ENCODE results near the gene MFSD11.
"Not testable (repeated sequence)": the region's sequence is repeated elsewhere in the genome, so short reads cannot be mapped to it uniquely, and the experiment has no call there.

The MFSD11 gene

DNA sequence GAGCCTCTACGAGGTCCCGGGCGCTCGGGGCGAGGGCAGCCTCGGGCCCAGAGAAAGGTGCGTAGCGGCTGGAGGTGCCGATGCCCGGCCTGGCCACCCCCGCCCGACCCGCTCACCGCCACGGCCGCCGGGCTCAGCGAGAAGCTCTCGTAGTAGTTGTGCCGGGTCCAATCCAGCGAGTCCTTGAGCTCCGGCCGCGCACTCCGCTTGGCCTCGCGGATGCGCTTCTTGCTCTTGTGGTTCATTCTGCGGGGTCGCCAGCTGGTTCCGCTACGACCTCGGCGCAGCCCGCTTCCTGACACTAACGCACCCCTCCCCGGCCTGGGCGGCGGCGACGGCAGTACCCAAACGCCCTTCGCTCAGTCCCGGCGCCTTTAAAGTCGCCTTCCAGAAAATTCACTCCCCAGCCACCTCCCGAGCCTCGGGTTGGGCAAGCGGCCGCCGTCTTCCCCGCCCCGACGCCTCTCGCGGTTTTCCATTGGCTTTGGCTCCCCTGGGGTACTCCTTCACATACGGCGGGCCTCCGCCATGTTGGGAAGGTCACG lies 11.6 kb upstream of the MFSD11 start, which contains the start of gene JMJD6:
JMJD6 (minus strand) TSS at position 376 of the 545 bp plus-strand sequence; CDS start at position 245, 131 bp downstream.
- H3K4me3 ChIP-seq (ENCODE audit: low read depth, low read length), result peak within 1 kb of the TSS; percentile 78

DNA sequence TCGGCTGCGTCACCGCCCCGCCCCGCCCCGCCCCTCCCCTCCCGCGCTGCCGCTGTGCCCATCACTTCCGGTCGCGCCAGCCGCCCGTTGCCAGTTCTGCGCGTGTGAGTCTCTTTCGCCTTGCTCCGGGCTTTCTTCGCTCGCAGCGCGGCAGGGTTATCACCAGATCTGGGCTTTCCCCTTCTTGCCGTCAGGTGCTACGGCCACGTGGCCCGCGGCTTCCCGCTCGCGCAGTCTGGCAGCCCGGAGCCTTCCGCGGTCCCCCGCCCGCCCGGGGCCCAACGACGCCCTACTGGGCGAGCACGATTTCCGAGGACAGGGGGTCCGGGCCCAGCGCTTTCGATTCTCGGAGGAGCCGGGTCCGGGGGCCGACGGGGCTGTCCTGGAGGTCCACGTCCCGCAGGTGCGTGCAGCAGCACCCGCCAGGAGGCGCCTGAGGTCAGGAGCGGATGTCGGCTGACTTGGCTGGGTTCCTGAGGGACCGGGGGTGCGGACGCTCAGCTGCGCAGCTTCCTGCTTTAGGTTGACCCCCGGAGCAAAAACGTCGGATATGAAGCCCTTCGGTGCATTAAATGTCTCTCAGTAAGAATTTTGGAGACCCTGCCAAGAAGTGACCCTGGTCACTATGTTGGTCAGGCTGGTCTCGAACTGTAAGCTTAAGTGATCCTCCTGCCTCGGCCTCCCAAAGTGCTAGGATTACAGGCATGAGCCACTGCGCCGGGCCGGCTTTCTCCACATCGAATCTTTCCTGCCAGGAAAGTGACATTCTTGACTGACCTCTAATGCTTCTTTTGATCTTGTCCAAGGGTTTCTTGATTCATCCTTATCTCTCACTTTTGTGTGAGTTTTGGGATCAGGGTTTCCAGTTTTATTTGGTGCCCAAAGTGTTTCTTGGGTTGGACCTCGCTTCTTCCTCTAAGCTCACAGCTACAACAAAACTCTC lies 10.9 kb upstream of the MFSD11 start, which contains the start of gene METTL23:
METTL23 (plus strand) TSS at position 64 of the 943 bp plus-strand sequence. CDS start 2,872 bp downstream, outside the sequence.
- H3K4me3 ChIP-seq (ENCODE audit: low read depth, low read length), result peak within 1 kb of the TSS; percentile 78

DNA sequence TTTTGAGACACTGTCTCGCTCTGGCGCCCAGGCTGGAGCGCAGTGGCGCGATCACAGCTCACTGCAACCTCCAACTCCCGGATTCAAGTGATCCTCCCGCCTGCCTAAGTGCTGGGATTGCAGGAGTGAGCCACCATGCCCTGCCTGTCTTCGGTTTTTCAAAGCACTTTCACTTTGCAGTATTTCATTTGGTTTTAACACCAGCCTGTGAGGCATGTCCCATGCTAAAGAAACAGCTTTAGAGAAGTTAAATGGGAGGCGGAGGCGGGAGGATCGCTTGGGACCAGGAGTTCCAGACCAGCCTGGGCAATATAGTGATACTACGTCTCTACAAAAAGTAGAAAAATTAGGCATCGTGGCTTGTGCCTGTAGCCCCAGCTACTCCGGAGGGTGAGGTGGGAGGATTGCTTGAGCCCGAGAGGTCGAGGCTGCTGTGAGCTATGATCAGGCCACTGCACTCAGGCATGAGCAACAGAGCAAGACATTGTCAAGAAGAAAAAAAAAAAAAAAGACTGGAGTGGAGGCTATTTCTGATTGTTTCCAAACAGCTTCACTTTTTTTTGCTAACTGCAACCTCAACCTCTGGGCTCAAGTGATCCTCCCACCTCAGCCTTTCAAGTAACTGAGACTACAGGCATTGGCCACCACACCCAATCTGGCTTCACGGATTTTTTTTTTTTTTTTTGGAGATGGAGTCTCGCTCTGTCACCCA lies 10.0 kb upstream of the MFSD11 start:
- no peak overlapping the region for H3K4me3 ChIP-seq (ENCODE audit: low read depth, low read length)

DNA sequence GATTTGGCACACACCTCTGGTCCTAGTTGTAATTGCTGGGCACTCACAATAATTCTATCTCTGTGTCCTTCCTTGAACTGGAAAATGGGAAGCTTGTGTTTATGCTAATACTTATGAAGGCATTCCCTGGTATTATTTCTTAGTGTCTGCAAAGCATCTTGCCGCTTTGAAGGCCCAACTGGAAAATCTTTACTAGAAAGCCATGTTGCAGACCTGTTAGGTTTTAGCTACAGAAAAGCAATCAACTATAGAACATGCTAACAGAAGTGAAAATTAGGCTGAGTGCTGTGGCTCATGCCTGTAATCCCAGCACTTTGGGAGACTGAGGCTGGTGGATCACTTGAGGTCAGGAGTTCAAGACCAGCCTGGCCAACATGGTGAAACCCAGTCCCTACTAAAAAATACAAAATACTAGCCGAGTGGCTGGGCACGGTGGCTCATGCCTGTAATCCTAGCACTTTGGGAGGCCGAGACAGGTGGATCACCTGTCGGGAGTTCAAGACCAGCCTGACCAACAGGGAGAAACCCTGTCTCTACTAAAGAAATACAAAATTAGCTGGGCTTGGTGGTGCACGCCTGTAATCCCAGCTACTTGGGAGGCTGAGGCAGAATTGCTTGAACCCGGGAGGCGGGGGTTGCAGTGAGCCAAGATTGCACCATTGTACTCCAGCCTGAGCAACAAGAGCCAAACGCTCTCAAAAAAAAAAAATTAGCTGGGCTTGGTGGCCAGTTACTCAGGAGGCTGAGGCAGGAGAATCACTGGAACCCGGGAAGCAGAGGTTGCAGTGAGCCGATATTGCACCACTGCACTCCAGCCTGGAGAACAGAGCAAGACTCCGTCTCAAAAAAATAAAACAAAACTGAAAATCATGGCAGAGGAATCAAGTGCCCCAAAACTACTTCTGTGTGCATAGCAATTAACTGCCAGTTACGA lies 5.9 kb upstream of the MFSD11 start:
- H3K4me3 ChIP-seq (ENCODE audit: low read depth, low read length), result not testable (repeated sequence)

DNA sequence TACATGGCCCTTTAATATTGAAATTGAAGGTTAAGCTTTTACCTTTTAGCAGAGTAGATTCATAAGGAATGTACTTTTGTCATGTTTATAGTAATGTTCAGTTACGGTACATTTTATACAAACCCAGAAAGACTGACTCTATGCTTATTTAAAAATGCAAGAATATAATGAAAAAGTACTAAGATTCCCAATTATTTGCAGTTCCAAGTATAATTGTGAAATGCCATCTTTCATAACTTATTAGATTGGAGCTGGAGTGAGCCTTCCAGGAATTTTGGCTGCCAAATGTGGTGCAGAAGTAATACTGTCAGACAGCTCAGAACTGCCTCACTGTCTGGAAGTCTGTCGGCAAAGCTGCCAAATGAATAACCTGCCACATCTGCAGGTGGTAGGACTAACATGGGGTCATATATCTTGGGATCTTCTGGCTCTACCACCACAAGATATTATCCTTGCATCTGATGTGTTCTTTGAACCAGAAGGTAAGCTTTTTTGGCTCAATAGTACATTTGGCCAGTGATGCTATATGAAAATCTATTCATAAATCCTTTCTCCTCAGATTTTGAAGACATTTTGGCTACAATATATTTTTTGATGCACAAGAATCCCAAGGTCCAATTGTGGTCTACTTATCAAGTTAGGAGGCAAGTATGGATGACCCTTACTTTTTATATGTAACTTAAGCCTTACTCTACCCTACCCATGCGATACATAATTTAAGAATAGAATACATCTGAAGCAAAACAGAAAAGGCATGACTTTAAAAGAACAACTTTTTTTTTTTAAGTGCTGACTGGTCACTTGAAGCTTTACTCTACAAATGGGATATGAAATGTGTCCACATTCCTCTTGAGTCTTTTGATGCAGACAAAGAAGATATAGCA lies 4.9 kb upstream of the MFSD11 start:
- no peak overlapping the region for H3K4me3 ChIP-seq (ENCODE audit: low read depth, low read length)

DNA sequence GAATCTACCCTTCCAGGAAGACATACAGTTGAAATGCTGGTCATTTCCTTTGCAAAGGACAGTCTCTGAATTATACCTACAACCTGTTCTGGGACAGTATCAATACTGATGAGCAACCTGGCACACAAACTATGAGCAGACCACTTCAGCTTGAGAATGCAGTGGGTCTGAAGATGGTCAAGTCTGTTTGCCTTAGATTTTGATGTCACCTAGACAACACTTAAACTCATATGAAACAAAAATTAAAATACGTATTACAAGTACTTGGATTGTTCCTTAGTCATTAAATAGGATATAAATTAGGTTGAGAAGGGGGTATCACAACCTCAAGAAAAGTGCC lies 4.3 kb upstream of the MFSD11 start:
- H3K4me3 ChIP-seq (ENCODE audit: low read depth, low read length), result no peak overlapping the region

DNA sequence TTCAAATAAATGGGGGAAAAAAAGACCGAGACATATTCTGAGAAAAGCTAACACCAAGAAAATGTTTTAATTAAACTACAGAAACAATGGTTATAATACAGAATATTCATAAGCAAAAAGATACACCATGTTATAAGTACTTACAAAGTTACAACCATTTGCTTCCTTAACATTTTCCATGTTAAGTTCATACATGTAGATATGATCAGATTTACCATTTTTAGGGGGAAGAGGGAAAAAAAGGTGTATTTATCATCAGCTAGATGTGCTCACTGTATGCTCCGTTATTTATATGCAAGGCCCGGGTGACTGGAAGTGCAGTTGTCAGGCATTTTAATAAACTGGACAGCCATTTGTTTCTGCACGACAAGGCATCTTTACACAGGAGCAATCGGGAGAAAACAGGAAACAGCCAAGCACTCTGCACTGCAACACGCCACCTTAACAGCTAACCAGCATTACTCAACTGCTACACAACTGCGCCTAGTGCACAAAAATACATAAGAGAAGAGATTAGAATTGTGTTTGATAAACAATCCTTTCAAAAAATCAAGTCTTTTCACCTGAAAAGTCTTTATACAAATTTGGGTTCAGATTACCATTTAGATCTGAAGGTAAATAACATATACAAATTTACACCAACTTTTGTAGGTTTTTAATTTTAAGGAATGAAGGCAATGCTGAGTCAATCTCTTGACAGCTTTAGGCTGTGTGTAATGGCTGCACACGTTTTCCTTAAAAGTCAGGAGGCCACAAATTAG lies 3.7 kb upstream of the MFSD11 start:
- H3K4me3 ChIP-seq (ENCODE audit: low read depth, low read length), result peak overlapping the region; percentile 99

DNA sequence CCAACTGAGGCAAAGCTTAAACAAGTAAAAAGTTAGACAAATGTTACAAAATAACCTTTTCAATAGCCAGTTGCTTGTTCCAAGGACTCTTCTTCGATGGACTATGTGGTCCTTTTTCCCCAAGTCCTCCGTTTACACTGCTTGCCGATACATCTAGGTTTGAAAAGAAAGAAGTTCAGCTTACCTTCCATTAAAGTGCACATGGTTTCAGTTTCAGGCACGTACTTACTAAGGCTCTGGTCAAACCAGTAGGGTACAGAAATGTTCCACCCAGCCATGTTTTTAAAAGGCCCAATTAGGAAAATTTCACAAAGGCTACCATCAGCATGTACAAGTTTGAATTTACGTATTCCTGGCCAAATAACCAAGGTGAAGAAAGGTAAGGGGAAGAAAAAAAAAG lies 2.9 kb upstream of the MFSD11 start:
- peak overlapping the region; percentile 99 for H3K4me3 ChIP-seq (ENCODE audit: low read depth, low read length)

DNA sequence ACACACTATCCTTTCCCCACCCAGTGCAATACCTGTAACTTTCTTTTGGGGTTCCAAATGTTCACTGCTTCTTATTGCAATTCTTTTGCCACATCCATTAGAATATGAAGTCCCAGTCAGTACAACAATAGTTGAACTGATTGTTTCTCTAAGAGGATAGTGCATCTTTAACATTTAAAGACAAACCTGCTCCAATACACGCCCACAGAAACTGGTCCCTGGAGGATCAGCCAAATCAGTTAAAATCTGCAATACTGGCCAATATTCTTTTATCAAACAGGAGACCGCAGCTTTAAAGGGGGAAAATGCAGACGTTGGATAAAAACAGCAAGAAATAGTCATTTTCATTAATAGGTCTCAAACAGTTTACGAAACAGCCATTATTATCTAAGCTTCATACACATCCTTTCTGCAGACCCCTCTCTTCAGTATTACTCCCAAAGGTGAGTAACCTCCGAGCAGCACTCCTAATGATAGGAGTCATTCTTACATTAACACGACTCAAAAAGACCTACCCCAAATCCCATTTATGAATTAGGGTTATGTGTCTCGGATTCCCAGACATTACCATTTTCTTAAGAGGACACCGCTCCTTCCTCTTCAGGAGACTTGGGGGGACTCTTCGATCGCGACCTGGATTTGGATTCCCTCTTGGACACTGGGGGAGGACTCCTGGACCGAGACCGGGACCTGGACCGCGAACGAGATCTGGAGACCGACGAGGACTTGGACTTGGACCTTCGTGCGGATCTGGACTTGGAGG lies 2.2 kb upstream of the MFSD11 start:
- peak overlapping the region; percentile 99 for H3K4me3 ChIP-seq (ENCODE audit: low read depth, low read length)

DNA sequence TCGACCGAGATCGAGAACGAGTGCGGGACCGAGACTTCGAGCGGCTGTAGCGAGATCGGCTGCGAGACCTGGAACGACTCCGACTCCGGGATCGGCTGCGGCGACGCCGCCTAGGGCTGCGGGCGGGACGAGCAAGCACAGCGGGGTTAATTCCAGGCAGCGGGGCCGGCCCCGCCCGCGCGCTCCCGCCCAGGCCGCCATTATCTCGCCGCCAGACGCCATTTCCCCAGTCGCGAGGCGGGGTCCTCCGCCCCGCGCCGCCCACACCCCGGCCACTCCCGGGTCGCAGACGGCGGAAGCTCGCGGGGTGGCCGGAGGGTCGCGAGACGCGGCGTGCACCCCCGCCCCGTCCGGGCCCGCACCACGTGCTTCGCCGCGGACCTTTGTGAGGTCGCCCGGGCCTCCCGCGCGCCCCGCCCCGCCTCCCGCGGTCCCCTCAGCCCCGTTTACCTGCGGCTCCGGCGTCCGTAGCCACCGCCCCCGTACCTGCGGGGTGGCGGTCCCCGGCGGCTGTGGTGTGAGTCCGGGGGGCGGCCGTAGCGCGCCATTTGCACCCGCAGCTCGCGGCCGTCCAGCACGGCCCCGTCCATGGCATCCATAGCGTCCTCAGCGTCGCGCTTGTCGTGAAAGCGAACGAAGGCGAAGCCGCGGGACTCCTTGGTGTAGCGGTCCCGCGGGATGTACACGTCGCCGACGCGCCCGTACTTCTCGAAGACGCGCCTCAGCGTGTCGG lies 1.4 kb upstream of the MFSD11 start:
- H3K4me3 ChIP-seq (ENCODE audit: low read depth, low read length), result peak overlapping the region; percentile 99

DNA sequence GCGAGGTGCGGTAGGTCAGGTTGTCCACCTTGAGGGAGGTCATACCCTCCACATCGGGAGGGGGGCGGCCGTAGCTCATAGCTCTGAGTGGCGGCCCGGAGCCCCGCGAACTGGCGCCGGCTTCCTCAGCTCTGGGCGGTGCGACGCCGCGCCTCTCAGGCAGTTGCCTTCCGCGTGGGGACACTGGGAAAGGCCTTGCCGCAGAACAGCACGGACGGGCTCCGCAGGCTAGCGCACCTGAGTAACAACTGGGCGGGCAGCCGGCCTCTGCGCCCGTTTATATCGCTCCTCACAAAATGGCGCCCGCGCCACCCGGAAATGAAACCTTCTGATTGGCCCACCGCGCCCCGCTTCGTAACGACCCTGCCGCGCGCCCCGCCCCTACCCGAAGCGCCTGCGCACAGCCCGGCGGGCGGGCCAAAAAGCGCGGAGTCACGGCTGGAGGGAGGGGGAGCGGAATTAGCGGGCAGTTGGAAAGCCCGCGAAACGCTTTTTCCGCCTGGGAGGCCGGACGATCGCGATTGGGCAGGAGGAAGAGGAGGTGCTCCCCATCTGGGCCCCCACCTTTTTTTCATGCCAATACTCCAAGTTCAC lies 740 bp upstream of the MFSD11 start, which contains the start of gene SRSF2:
SRSF2 (minus strand) TSS at position 250 of the 594 bp plus-strand sequence; CDS start at position 79, 171 bp downstream.
- peak within 1 kb of the TSS; percentile 99 for H3K4me3 ChIP-seq (ENCODE audit: low read depth, low read length)

DNA sequence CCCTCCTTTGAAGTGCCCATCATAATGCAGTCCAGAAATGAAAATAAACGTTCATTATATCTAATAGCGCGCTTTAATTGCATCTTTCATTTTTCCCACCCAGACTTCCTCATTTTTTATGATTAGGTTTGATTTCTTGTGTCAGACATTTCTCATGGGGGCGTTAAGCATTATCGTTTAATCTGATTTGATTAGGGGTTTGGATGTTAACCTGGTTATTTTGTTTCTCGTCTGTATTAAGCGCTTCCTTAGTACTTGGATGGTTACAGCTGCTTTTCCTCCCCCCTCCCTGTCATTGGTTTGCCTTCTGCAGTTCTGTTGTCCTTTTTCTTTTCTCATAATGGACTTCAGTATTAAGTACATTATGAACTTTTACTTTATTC lies 540 bp downstream of the MFSD11 start:
- H3K4me3 ChIP-seq (ENCODE audit: low read depth, low read length), result peak overlapping the region; percentile 74

DNA sequence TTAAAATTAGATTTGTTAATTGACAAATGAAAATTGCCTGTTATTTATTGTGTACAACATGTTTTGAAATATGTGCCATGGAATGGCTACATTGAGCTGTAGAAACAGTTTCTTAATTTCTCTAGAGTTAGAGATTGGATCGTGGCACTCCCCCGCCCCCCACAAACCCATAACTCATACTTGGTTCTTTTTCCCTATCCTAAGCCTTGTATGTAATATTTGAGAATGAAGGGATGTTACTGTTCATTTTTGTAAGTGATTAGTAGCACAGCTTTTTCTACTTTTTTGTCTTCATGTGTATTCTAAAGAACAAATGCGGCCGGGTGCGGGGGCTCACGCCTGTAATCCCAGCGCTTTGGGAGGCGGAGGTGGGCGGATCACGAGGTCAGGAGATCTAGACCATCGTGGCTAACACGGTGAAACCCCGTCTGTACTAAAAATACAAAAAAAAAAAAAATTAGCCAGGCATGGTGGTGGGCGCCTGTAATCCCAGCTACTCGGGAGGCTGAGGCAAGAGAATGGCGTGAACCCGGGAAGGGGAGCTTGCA lies 1.7 kb downstream of the MFSD11 start:
- H3K4me3 ChIP-seq (ENCODE audit: low read depth, low read length), result not testable (repeated sequence)

DNA sequence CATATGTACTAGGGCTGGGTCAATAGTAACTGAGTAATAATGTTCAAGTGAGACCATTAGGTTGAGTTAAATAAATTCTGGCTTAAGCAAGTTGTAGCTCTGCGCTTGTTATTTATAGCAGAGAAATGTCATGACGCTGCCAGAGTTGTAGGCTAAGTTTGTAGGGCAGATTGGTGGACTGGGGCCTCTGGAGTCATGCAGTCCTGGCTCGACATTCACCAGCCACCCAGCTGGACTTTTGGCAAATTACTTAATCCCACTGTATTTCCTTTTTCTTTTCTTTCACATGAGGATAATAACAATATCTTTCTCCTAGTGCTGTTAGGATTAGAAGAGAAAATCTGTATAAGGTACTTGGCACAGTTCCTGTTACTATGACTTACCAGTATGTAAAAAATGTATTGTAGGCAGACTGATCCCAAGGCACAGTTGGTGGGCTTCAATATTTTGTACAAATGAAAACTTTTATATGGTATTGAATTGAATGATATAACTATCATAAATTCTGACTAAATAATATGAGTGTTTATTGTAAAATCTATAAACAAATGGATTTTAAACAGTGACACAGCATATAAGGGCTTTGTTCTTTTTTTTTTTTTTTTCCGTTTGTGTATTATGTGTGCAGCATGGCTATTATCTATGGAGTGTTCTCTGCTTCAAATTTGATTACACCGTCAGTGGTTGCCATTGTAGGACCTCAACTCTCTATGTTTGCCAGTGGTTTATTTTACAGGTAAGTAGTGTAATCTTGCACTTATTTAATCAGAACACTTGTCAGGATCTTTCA lies 2.6 kb downstream of the MFSD11 start:
- H3K4me3 ChIP-seq (ENCODE audit: low read depth, low read length), result no peak overlapping the region

DNA sequence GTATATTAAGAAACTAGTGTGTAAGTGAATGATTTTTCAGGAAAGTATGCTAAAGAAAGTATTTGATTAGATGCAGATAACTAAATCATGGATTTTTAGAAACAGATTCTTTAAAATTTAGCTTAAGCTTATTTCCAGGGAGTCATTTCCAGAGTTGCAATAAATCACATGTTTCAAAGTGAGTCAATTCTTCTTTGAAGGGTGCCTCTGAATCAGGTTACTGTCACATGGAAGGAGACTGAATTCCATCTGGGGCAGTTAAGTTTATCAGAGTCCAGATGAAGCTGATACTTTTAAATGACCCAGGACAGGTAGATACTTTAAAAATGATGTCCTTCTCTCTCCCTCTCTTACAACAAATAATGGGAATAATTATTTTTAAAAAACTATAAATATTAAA lies 5.0 kb downstream of the MFSD11 start:
- H3K4me3 ChIP-seq (ENCODE audit: low read depth, low read length), result no peak overlapping the region

DNA sequence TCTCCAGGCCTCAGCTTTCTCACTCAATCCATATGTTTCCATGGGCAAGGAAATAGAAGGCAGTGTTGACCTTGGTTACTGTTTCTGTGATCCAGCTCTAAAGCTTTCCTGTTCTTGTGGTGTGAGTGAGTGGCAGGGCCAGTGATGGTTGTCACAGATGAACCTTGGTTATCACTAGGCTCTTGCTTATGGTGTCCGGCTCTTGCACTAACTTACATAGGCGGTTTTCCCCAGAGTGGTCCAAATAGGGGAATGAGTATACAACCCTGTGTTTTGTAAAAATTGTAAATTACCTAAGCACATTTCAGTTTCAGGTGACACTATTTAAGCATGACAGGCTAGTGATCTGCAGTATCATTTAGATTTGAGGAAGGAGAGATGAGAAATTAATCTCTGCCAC lies 6.8 kb downstream of the MFSD11 start:
- H3K4me3 ChIP-seq (ENCODE audit: low read depth, low read length), result no peak overlapping the region
